PC-9 (cell line): Measurements from ENCODE around the gene WDR59. TPM values are rescaled to one million over a fixed set of nuclear protein-coding genes. Genes with fewer than 3 reads are reported as not detected.

Experiments used
- BruUV-seq: library from RNA; stranded (reverse); fragments of 400-500 nt; replicated peaks from 2 replicates; lab custom pipeline; 2021; lab: Mats Ljungman, UMichigan
- CTCF ChIA-PET: fragments of 300-600 bp; sonication (Branson Sonifier 250); formaldehyde crosslinking; loops from one replicate; lab custom pipeline; 2022; ENCODE audit warnings: antibody characterized with exemption; lab: Charles Lee
- POLR2A ChIA-PET: fragments of 300-600 bp; sonication (Branson Sonifier 250); formaldehyde crosslinking; loops from one replicate; lab custom pipeline; 2022; ENCODE audit warnings: antibody characterized with exemption; ENCODE audit not compliant: unreplicated experiment; lab: Charles Lee
- DNase-seq, 2 experiments: peaks; one replicate each; pipeline versions ENCODE4 v3.0.0 to v3.0.0-alpha.2; 2015 to 2022; ENCODE audit warnings: mixed read lengths in 1 of 2
- H2AFZ ChIP-seq: fragments of 200-600 bp; sonication (generic); 2 replicates; pipeline ENCODE4 v1.8.1; 2017; ENCODE audit warnings: antibody characterized with exemption
- H3F3A ChIP-seq: fragments of 200-600 bp; sonication (generic); 2 replicates; pipeline ENCODE4 v1.8.1; 2017; ENCODE audit warnings: antibody characterized with exemption, mild to moderate bottlenecking, low read depth; ENCODE audit not compliant: insufficient read depth
- H3K27ac ChIP-seq: fragments of 200-600 bp; sonication (generic); 2 replicates; pipeline ENCODE4 v1.6.1; 2016; ENCODE audit warnings: mixed run types
- H3K27me3 ChIP-seq: fragments of 200-600 bp; sonication (generic); 2 replicates; pipeline ENCODE4 v1.6.1; 2016; ENCODE audit warnings: low read depth, mixed run types; ENCODE audit not compliant: insufficient read depth
- H3K36me3 ChIP-seq: fragments of 200-600 bp; sonication (generic); 2 replicates; pipeline ENCODE4 v1.6.1; 2016; ENCODE audit warnings: low read depth, mixed run types
- H3K4me1 ChIP-seq: fragments of 200-600 bp; sonication (generic); replicated peaks from 2 replicates; pipeline ENCODE4 v1.6.1; 2016; ENCODE audit warnings: mixed run types; ENCODE audit not compliant: insufficient read depth
- H3K4me2 ChIP-seq: fragments of 200-600 bp; sonication (generic); 2 replicates; pipeline ENCODE4 v1.6.1; 2017; ENCODE audit warnings: mixed run types
- H3K4me3 ChIP-seq: fragments of 200-600 bp; sonication (generic); 2 replicates; pipeline ENCODE4 v1.6.1; 2016; ENCODE audit warnings: mixed run types
- H3K79me2 ChIP-seq: fragments of 200-600 bp; sonication (generic); 2 replicates; pipeline ENCODE4 v1.6.1; 2017; ENCODE audit warnings: low read depth, mixed run types
- H3K9me2 ChIP-seq: fragments of 200-600 bp; sonication (generic); 2 replicates; pipeline ENCODE4 v1.8.1; 2017; ENCODE audit warnings: mild to moderate bottlenecking; ENCODE audit not compliant: insufficient read depth
- H3K9me3 ChIP-seq: fragments of 200-600 bp; sonication (generic); 2 replicates; pipeline ENCODE4 v1.8.1; 2016; ENCODE audit warnings: low read depth; ENCODE audit not compliant: insufficient read depth
- H4K20me1 ChIP-seq: fragments of 200-600 bp; sonication (generic); 2 replicates; pipeline ENCODE4 v1.8.1; 2017; ENCODE audit not compliant: insufficient read depth
- CTCF ChIP-seq: fragments of 200-600 bp; sonication (generic); conservative IDR thresholded peaks from 2 replicates; pipeline ENCODE4 v1.6.1; 2017; ENCODE audit warnings: mixed run types, antibody characterized with exemption, mild to moderate bottlenecking, moderate library complexity
- EZH2 ChIP-seq: fragments of 200-600 bp; sonication (generic); IDR thresholded peaks from 2 replicates; pipeline ENCODE4 v1.8.0; 2017; ENCODE audit warnings: antibody characterized with exemption, low read depth
- intact Hi-C: fragments of 100-400 bp; cut with micrococcal nuclease; formaldehyde crosslinking; loops from one replicate; pipeline ENCODE4 v1.10.0; 2022; ENCODE audit not compliant: unreplicated experiment
- total RNA-seq: library from RNA; stranded (reverse); gene quantifications from 2 replicates; pipeline ENCODE4 v1.2.3, GENCODE V29; 2021

The WDR59 gene
- total RNA-seq, 1 experiment from 2014 or later: 97.1 TPM

GRCh38 chr16:74923766-74924460, 61.0 kb downstream of the WDR59 start:
- Histone ChIP-seq H3K4me1 (no peaks in the 10 kb centered on the region), H3K36me3 (peaks cover 13% of the 10 kb centered on the region), H3K27ac (no peak overlapping the region), H3K79me2 (no peaks in the 10 kb centered on the region), H4K20me1 (0 out of 2 replicates have a peak, but pooled peaks cover 7% of the 10 kb centered on the region), H3K27me3 (no peaks in the 10 kb centered on the region), H3K9me2 (no peaks in the 10 kb centered on the region), H3K9me3 (no peaks in the 10 kb centered on the region), H3F3A (no peaks in the 10 kb centered on the region), H2AFZ (no peak overlapping the region), H3K4me2 (no peak overlapping the region), H3K4me3 (no peak overlapping the region)
- no TSS peak for BruUV-seq
- POLR2A ChIA-PET: no interaction called here
- no peak for DNase-seq
- TF ChIP-seq CTCF (no peak), EZH2 (no peak)
- CTCF ChIA-PET: no interaction called here
- intact Hi-C loops: no loop called here

GRCh38 chr16:74922150-74923138, 62.5 kb downstream of the WDR59 start:
- BruUV-seq: no TSS peak
- ChIA-PET POLR2A (no interaction called here), CTCF (no interaction called here)
- no peak for DNase-seq
- Histone ChIP-seq H3K9me2 (no peaks in the 10 kb centered on the region), H3K79me2 (no peaks in the 10 kb centered on the region), H3K4me3 (no peak overlapping the region), H3K4me1 (no peaks in the 10 kb centered on the region), H3K27ac (no peak overlapping the region), H3K27me3 (no peaks in the 10 kb centered on the region), H4K20me1 (0 out of 2 replicates have a peak, but pooled peaks cover 7% of the 10 kb centered on the region), H3F3A (no peaks in the 10 kb centered on the region), H2AFZ (no peak overlapping the region), H3K36me3 (peaks cover 13% of the 10 kb centered on the region), H3K9me3 (no peaks in the 10 kb centered on the region), H3K4me2 (no peak overlapping the region)
- intact Hi-C loops: no loop called here
- TF ChIP-seq EZH2 (no peak), CTCF (no peak)

- intact Hi-C loops: no loop called here
- Histone ChIP-seq H3K4me2 (no peak overlapping the region), H3K9me2 (no peaks in the 10 kb centered on the region), H3K79me2 (no peaks in the 10 kb centered on the region), H3F3A (no peaks in the 10 kb centered on the region), H3K27ac (no peak overlapping the region), H3K27me3 (no peaks in the 10 kb centered on the region), H3K9me3 (no peaks in the 10 kb centered on the region), H3K4me3 (no peak overlapping the region), H2AFZ (no peak overlapping the region), H3K36me3 (peaks cover 21% of the 10 kb centered on the region), H3K4me1 (no peaks in the 10 kb centered on the region), H4K20me1 (no peaks in the 10 kb centered on the region)
- TF ChIP-seq EZH2 (no peak), CTCF (no peak)
- POLR2A ChIA-PET: no interaction called here
- no TSS peak for BruUV-seq
- CTCF ChIA-PET: no interaction called here
- DNase-seq: no peak
Observed at GRCh38 chr16:74921051-74921450, 63.9 kb downstream of the WDR59 start.
